HEK293T (cell line): ENCODE results near the gene CKMT2.

ENCODE experiments used
- FOXA1 ChIP-seq: fragments of 450-650 bp; IDR thresholded peaks from 2 replicates; pipeline ENCODE4 v1.6.1; 2016; ENCODE audit warnings: mild to moderate bottlenecking
- FOXM1 ChIP-seq: fragments of 450-650 bp; IDR thresholded peaks from 2 replicates; pipeline ENCODE4 v1.6.1; 2017; ENCODE audit warnings: mild to moderate bottlenecking, borderline replicate concordance
- SP1 ChIP-seq: fragments of 450-650 bp; IDR thresholded peaks from 2 replicates; pipeline ENCODE4 v1.6.1; 2017

GRCh38 chr5:81192373-81192750 lies 40.8 kb upstream of the CKMT2 start:
- no peak for TF ChIP-seq FOXM1
- TF ChIP-seq SP1, result no peak
- no peak for TF ChIP-seq FOXA1
